Right forelimb (tissue), 1 donor: ENCODE measurements around the gene HADH.
"Not testable (repeated sequence)": the region's sequence is repeated elsewhere in the genome, so short reads cannot be mapped to it uniquely, and the experiment has no call there.

ENCODE experiments used
- DNase-seq: peaks from one replicate; pipeline ENCODE4 v3.0.0-alpha.2; 2018

The HADH gene

GRCh38 chr4:108033348-108033747 is 43.7 kb downstream of the HADH start:
- DNase-seq, result no peak

- no peak for DNase-seq
These were observed 44.9 kb downstream of the HADH start for GRCh38 chr4:108034565-108034964.

DNA sequence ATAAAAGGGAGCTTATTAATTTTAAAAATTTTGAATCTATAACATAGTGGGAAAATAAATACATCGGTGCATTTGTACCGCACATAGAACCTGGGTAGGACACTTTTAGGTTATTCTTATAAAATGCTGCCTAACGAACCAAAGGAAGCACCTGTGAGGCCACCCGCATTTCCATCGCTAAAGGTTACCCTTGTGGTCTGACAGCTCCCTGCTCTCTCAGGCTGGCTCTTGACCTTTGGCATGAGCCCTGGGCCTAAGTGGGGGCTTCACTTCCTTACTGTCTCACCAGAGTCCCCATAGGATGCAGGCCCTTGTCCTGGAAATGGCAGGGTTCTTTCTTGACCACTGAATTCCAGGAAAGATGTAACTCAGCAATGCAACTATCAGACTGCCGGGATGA is 46.0 kb downstream of the HADH start:
- no peak for DNase-seq

GRCh38 chr4:108036213-108036612 is 46.5 kb downstream of the HADH start:
- DNase-seq, result no peak

DNA sequence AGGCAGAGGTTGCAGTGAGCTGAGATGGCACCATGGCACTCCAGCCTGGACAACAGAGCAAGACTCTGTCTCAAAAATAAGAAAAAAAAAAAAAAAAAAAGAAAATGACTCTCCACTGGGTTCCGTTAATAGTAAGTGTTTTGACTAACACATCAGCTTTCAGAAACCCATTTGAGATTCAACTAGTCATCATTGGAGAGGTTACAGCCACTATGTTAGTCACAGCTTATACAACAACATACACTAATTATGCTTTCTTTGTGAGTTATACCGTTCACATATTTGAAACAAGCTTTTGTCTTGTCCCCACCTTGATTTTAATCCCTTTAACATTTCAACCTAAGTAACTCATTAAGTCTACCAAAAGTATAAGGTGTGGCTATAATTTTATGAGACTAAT is 48.2 kb downstream of the HADH start:
- no peak for DNase-seq

- DNase-seq, result no peak
These were observed 53.2 kb downstream of the HADH start for GRCh38 chr4:108042927-108043326.

DNA sequence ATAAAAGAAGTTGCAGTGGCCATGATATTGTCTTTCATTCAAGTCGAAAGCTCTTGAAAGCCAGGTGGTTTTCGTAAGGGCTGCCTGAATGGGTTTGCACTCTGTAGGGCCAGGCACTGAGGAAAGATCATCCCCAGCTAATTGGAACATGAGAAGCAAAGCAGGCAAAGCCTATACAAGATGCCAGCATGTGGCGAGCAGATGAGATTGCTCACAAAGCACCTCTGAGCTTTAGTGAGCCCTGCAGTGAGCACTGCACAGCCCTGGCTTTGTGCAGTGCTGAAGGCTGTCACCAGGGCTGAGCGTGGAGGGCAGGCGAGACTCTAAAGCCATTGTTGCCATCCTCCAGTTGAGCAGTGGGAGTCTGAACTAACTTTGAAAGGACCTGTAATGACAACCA is 53.8 kb downstream of the HADH start:
- DNase-seq, result no peak

GRCh38 chr4:108044951-108045686 is 55.4 kb downstream of the HADH start:
- no peak for DNase-seq

GRCh38 chr4:108045687-108046024 is 56.0 kb downstream of the HADH start:
- DNase-seq, result peak; percentile 73

DNA sequence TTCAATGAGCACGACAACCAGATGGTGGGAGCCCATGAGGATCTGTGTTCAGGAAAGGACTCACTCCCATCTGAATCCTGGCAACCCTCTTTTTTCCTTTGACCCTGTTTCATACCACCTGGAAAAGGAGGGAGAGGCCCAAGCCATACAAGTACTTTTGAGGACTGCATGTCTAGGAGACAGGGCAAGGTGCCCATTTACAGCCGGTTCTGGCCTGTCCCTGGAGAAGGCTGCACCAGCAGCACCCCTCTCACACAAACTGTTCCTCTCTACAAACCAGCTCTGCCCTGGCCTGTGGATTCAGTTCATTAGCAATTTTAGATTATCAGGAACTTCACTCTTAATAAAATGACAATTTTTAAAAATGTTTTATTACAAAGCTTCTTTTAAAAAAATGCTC is 57.5 kb downstream of the HADH start:
- DNase-seq, result no peak

GRCh38 chr4:108048157-108048556 is 58.5 kb downstream of the HADH start:
- no peak for DNase-seq

GRCh38 chr4:108048997-108049396 is 59.3 kb downstream of the HADH start:
- DNase-seq, result no peak

DNA sequence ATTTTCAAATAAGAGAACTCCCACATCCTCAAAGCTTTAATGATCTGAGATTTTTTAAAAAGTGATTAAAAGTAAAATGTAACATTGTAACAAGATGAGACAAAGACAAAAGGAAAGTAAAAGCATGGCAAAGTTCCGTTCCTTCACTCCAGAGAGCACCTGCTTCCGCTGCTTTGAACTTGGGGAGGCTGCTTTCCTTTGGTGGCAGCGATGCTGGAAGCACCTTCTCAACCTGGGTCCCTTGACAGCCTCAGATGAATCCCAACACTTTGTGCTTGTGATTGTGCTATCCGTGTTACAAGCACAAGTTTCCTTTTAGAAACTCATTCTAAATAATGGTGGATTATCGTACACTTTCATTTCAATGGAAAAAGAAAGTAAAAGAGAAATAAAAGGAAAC is 59.7 kb downstream of the HADH start:
- no peak for DNase-seq

DNA sequence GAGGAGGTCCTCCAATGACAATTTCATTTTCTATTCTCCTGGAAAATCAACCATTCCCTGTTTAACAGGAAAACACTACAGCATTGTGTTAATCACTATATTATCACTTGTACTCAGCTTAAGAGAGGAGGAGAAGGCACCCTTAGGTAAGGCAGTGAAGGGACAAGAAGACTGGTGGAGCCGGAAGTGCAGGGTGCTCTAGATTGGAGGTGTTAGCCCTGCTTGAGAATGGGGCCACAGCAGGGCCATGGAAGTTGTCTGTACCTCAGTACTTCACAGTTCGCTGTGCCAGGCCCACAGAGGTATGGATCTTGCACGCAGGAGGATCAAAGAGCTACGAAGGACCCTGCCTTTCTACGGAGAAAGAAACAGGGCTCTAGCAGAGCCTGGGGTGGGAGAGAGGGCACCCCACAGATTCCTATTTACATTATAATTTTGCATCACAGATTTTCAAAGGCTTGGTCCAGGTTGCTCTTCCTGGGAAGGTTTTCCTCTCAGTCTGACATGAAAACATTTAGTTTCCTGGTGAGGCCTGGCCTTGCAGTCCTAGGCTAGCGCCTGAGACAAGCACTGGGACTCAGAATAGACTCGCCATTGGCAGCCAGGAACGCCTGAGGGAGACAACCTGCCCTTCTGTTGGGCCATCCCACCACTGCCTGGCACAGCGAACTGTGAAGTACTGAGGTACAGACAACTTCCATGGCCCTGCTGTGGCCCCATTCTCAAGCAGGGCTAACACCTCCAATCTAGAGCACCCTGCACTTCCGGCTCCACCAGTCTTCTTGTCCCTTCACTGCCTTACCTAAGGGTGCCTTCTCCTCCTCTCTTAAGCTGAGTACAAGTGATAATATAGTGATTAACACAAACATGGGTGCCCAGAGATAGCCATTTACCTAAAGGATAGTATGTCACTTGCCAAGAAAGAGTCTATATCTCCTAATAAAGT is 60.8 kb downstream of the HADH start:
- DNase-seq, result not testable (repeated sequence)

DNA sequence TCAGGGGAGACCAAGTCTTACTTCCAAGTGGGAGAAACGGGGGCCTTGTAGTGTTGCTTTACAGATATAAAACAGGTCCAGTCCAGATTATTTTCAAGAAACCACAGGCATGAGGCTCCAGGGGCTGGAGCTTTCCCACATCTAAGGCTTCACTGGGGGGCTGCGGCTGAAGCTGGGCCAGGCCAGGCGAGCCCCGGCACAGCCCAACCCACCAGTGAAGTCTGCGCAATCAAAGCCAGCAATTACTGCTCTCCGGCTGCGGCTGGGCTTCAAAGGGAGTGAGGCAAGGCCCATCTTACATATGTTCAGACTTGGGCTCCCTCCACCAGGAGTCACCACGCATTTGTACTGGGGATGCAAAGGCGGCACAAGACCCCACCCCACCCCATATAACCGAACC is 61.7 kb downstream of the HADH start:
- peak; percentile 65 for DNase-seq

DNA sequence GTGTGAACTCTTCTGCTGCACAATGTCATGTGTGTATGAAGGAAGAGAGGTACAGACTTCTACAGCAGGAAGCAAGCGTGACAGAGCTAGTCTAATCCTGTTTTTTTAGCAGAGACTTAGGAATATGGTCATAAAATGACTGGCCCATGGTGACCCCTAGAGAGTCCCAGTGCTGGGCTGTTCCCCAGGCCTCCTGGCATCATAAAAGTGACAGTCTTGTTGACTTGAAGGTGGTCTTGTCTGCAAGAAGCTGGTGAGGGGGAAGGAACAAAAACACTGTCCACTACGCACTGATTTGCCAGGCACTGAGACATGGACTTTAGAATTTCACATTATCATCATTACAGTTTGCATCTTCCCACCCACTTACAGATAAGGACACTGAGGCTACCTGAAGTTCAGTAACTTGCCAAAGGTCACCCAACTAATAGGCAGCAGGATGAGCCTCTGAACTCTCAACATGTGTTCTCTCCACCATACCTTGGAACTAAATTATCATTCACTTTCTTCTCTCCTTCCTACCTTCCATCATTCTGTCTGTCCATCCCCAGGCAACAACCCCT is 63.0 kb downstream of the HADH start:
- DNase-seq, result no peak

- DNase-seq, result no peak
These were observed 63.6 kb downstream of the HADH start for GRCh38 chr4:108053251-108053711.

DNA sequence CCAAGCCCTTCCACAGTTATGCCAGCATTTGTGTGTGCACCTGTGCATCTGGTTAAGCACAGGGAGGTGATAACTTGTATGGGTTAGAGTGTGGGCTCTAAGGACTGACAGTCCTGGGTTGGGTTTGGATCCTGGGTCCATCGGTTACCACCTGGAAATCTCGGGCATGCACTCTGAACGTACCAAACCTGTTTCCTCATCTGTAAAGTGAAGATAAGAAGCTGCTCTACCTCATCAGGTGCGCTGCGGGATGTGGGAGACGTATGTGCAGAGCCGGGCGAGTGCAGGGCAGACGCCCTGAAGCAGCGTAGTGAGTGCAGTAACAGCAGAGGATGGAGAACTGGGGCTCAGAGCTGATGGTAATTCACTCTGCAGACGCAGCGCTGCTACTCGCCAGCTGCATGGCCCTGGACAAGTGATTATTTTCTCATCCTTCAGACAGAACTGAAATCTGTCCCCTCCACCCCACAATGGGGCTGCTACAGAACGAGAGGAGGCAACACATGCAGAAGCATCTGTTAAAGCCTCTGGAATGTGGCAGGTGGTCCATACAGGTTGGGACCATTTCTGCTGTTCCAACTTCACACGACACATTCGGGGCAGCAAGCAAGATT is 64.4 kb downstream of the HADH start:
- DNase-seq, result no peak

GRCh38 chr4:108055787-108056186 is 66.1 kb downstream of the HADH start:
- DNase-seq, result no peak

DNA sequence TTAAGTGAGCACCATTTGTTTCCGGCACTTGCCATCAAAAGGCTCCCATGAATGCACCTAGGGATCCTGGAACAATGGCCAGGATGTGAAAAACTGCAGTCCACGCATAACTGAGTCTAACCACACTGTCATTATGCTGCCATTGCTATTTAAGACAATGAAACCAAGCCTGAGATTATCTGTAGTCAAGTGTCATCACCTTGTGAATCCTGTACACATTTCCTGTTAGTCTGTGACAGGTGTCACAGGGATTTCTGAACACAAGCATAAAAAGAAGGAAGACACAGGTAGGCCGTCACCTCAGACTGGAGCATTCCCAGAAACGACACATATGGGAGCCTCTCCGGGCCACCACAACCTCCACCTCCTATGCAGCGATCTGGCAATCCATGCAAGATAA is 66.7 kb downstream of the HADH start:
- DNase-seq, result no peak

GRCh38 chr4:108058685-108059440 is 69.2 kb downstream of the HADH start:
- DNase-seq, result no peak

DNA sequence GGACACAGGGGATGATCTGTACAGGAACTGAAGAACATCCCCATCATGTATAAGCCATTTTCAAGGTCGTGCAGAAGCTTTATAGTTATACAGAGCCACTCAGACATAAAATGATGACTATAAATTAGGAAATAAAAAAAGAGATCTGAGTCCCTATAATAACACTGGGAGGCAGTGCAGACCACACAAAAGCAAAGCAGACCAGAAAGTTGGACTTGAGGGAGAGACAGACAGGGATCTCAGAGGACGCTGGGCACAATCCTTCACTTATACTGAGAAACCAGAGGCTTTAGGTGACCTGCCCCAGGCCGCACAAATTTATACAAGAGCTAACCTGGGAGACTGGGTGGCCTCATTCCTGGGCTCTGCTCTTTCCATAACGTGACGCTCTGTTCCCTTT is 70.5 kb downstream of the HADH start:
- DNase-seq, result no peak
